Cardiac fibroblast (primary cell): ENCODE results near the gene EVA1A.

Experiments
- DNase-seq, 2 donors: peaks; one replicate each; pipeline versions ENCODE4 v3.0.0 to v3.0.0-alpha.2; 2010; ENCODE audit warnings: low read depth in 2 of 2
- H3K4me3 ChIP-seq, 2 donors: replicated peaks in 1 of 2; 1 replicate in 1 of 2; 2 replicates in 1 of 2; pipeline ENCODE4 v1.5.1; 2011; ENCODE audit warnings: low read depth in 2 of 2, low read length in 2 of 2, mild to moderate bottlenecking in 2 of 2, moderate library complexity in 1 of 2
- TF ChIP-seq, protein P1 (sequence below): IDR thresholded peaks from one replicate; pipeline ENCODE4 v1.5.1; 2011; ENCODE audit warnings: low read depth, mild to moderate bottlenecking, low read length, inconsistent platforms

Gene EVA1A

DNA sequence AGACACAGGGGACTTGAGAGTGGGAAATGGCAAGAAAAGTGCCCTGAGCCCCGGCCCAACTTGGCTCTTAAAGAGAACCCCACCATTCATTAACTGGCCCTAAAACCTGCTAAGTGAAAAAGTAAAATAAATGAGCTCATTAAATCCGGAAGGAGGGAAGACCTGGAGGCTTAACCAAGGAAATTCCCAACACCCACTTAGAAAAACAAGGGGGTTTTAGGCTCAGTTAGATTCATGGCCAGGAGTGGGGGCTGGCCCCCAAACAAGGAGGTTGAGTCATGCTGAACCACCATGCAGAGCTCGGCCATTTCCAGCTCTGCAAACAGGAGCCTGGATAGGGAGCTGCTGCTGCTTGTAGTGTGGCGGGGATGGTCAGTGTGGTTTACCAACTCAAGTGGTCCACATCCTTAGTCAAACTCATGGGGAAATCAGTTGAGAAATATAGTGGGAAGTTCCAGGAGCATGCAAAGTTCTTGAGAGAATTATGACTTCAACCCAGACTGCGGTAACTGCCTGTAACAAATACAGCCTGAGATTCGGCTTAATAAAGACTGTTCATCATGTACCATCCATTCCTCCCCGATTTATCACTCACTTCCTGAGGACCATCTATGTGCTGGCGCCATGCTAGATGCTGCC is 46.1 kb upstream of the EVA1A start:
- TF ChIP-seq, protein P1, sequence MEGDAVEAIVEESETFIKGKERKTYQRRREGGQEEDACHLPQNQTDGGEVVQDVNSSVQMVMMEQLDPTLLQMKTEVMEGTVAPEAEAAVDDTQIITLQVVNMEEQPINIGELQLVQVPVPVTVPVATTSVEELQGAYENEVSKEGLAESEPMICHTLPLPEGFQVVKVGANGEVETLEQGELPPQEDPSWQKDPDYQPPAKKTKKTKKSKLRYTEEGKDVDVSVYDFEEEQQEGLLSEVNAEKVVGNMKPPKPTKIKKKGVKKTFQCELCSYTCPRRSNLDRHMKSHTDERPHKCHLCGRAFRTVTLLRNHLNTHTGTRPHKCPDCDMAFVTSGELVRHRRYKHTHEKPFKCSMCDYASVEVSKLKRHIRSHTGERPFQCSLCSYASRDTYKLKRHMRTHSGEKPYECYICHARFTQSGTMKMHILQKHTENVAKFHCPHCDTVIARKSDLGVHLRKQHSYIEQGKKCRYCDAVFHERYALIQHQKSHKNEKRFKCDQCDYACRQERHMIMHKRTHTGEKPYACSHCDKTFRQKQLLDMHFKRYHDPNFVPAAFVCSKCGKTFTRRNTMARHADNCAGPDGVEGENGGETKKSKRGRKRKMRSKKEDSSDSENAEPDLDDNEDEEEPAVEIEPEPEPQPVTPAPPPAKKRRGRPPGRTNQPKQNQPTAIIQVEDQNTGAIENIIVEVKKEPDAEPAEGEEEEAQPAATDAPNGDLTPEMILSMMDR, result no peak
- no peak overlapping the region for H3K4me3 ChIP-seq
- DNase-seq, result peak; percentile 22 to 72

DNA sequence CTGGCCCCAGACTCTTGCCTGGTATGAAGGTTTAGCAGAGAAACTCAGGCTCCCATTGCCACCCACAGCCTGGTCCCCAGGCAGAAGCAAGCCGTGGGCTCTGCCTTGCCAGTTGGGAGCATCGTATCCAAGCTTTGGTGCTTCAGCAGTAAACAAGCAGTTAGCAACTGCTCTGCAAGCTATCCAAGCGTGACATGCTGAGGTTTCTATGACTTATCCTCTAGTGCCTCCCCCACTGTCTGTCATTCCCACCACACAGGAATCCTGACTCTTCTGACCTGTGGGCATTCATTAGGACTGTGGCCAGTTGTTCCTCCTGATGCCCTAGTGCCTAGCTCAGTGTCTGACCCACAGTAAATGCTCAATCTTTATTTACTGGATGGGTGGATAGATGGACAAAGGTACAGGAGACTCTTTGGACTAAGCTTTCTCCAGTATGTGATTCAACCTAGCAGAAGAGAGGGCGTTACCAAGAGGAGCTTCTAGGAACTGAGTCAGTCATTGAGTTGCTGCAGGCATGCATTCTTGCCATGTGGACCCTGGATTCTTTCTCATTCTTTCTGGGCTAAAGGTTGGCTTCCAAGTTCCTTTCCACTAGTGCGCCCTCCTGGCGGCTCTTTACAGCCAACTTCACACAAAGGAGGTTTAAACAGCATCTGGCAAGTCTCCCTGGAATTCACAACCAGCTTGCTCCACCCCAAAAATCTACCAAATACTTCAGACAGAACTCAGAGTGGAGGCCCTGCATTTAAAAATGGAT is 45.2 kb upstream of the EVA1A start:
- TF ChIP-seq, protein P1, result peak; percentile 32
- H3K4me3 ChIP-seq, result no peak overlapping the region
- peak; percentile 96 to 97 for DNase-seq

DNA sequence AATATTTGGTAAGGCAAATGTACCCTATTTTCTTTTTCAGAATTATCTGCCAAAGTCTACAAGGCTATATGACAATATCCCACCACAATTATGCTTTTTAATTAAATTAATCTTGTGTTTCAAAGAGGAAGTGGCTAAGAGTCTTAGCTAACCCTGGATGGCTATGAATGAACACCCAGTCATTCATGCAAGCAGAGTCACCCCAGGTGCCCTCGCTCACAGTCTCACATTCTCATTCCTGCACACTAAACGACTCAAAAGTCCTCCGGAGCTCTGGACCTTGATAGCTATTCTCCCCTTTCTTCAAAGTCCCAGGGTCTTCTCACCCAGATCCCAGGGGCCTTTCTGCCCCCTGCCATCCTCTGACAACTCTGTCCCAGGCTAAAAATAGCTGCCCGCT is 43.7 kb upstream of the EVA1A start:
- TF ChIP-seq, protein P1, result no peak
- DNase-seq, result peak in 1 of 2 donors; percentile 38
- no peak overlapping the region for H3K4me3 ChIP-seq

DNA sequence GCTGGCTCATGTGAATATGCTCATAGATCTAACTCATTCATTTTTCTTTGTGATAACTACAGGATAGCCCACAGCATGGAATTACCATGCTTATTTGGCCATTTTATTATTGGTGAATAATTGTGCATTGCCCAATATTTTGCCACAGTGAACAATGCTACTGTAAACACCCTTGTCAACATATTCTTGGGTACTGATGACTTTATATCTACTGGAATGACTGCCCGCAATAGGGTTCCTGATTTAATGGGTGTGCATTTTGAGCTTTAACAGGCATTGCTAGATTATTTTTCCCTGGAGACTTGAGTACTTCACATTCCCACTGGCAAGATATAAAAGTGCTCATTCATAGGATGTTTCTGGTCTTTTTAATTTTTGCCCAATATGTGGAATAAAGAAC is 42.7 kb upstream of the EVA1A start:
- peak in 1 of 2 donors; percentile 32 for DNase-seq
- TF ChIP-seq, protein P1, result no peak
- H3K4me3 ChIP-seq, result no peak overlapping the region

DNA sequence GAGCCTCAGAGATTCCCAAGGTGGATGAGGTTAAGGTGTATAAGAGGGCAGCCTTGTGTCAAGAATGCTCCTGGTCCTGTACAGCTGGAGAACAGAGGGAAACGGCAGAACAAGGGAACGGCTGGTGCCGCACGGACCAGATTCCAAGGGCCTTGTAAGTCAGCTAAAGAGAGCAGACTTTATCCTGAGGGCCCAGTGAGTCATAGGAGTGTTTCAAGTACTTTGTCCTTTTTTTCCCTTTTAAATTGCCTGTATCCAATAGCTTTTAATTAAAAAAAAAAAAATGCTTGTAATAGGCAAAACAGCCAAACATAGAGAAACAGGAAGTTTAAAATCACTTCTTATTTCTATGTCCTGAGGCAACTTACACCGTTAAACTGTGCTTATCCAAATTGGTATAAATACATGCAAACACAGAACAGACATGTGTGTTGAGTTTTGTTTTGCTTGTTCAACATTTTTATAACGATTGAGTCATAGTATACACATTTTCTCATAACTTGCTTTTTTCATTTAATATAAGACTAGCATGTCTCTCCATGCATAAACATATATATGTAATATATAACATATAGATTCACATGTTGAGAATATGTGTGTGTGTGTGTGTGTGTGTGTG is 42.1 kb upstream of the EVA1A start:
- peak; percentile 60 to 78 for DNase-seq
- H3K4me3 ChIP-seq, result no peak overlapping the region
- TF ChIP-seq, protein P1, result no peak

DNA sequence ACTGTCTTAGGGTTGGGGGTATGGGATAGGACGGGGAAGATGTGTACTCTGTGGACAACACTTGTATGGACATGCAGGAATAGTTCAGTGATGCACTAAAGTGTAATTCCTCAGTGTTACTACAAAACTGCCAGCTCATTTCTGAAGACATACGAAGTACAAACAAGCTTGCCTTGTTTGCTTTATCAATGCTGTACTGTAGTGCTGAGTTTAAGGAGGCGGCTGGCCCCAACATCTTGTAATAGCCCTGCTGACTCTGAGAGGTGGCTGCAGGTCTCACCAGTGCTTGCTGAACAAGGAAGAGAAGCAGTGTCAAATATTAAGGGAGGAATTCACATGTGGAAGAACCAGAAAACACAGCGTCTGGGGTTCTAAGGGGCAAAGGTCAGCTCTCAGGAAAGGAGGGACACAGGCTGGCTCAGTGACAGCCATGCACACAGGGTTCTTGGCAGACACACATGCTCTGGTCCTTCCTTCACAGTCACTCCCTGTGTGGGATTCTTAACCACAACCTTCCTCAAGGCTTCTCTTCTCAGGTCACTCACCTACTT is 39.8 kb upstream of the EVA1A start:
- TF ChIP-seq, protein P1, result no peak
- H3K4me3 ChIP-seq, result no peak overlapping the region
- no peak for DNase-seq
